GM19467 (cell line): ENCODE measurements around the gene LNPEP.

ENCODE experiments used
- ATAC-seq: cut with Tn5 transposase; IDR thresholded peaks from one replicate; pipeline ENCODE4 v1.9.1; 2021; ENCODE audit warnings: mild to moderate bottlenecking, moderate library complexity; ENCODE audit not compliant: unreplicated experiment

The LNPEP gene

GRCh38 chr5:96935559-96936430 lies at the start of gene LNPEP:
TSS of gene LNPEP (plus strand) at chr5:96936080. CDS start at chr5:96936156, 76 bp downstream.
- peak; percentile 43 for ATAC-seq

GRCh38 chr5:96893342-96893741 lies 42.5 kb upstream of the LNPEP start:
- no peak for ATAC-seq

GRCh38 chr5:96896276-96896675 lies 39.6 kb upstream of the LNPEP start:
- ATAC-seq: peak; percentile 49

- peak; percentile 89 for ATAC-seq
Observed at GRCh38 chr5:96896806-96897205, 39.1 kb upstream of the LNPEP start.

- ATAC-seq: no peak
Observed at GRCh38 chr5:96901384-96901783, 34.5 kb upstream of the LNPEP start.

GRCh38 chr5:96901841-96902240 lies 34.0 kb upstream of the LNPEP start:
- no peak for ATAC-seq

- no peak for ATAC-seq
Observed at GRCh38 chr5:96902876-96903275, 33.0 kb upstream of the LNPEP start.

- ATAC-seq: no peak
Observed at GRCh38 chr5:96903300-96903699, 32.6 kb upstream of the LNPEP start.

- no peak for ATAC-seq
Observed at GRCh38 chr5:96904054-96904931, 31.6 kb upstream of the LNPEP start.

GRCh38 chr5:96905864-96906263 lies 30.0 kb upstream of the LNPEP start:
- ATAC-seq: no peak

- no peak for ATAC-seq
Observed at GRCh38 chr5:96909003-96909402, 26.9 kb upstream of the LNPEP start.

- ATAC-seq: no peak
Observed at GRCh38 chr5:96909435-96909834, 26.4 kb upstream of the LNPEP start.

GRCh38 chr5:96911139-96911538 lies 24.7 kb upstream of the LNPEP start:
- ATAC-seq: no peak

- no peak for ATAC-seq
Observed at GRCh38 chr5:96913233-96913632, 22.6 kb upstream of the LNPEP start.

- peak; percentile 40 for ATAC-seq
Observed at GRCh38 chr5:96919754-96920197, 16.1 kb upstream of the LNPEP start.

GRCh38 chr5:96920744-96921355 lies 15.0 kb upstream of the LNPEP start:
- no peak for ATAC-seq

GRCh38 chr5:96922499-96923244 lies 13.2 kb upstream of the LNPEP start:
- no peak for ATAC-seq

GRCh38 chr5:96924016-96924443 lies 11.8 kb upstream of the LNPEP start:
- ATAC-seq: no peak

- no peak for ATAC-seq
Observed at GRCh38 chr5:96926276-96926675, 9.6 kb upstream of the LNPEP start.

- no peak for ATAC-seq
Observed at GRCh38 chr5:96927008-96927407, 8.9 kb upstream of the LNPEP start.
